H1 (cell line): ENCODE measurements around the gene SH3GL2. TPM values are rescaled to one million over a fixed set of nuclear protein-coding genes. Genes with fewer than 3 reads are reported as not detected.

Experiments
- ASH2L ChIP-seq: fragments of 200-600, 300-600 bp; sonication (generic); IDR thresholded peaks from one replicate; pipeline ENCODE4 v1.7.1; 2017; ENCODE audit warnings: low read length
- NRF1 ChIP-seq: IDR thresholded peaks from 2 replicates; pipeline ENCODE4 v1.6.1; 2011; ENCODE audit warnings: mild to moderate bottlenecking, low read depth, low read length, improper control_type of control experiment
- RBBP5 ChIP-seq: IDR thresholded peaks from 2 replicates; pipeline ENCODE4 v1.7.1; 2012; ENCODE audit warnings: low read depth, mild to moderate bottlenecking, inconsistent platforms, low read length, moderate library complexity, borderline replicate concordance
- SIRT6 ChIP-seq: IDR thresholded peaks from one replicate; pipeline ENCODE4 v1.7.1; 2012; ENCODE audit warnings: low read length, inconsistent platforms
- SUZ12 ChIP-seq: fragments of 200-600 bp; sonication (generic); IDR thresholded peaks from 2 replicates; pipeline ENCODE4 v1.6.1; 2012; ENCODE audit warnings: mild to moderate bottlenecking, inconsistent platforms, low read length, moderate library complexity, mixed read lengths
- polyA plus RNA-seq, 7 experiments: library from polyadenylated mRNA; depleted of rRNA in 3 of 7; stranded (reverse) in 5 of 7; unstranded in 2 of 7; fragments of >200 nt in 5 of 7; fragments of 200-250 nt in 2 of 7; gene quantifications; 1 replicate in 5 of 7; 2 replicates in 1 of 7; 4 replicates in 1 of 7; pipeline versions ENCODE4 v1.2.1 to v1.2.3, GENCODE V29; 2011 to 2013; ENCODE audit warnings: missing spikeins in 2 of 7, mixed read lengths in 2 of 7
- total RNA-seq: library from RNA; stranded (reverse); fragmentation: NEBNext Ultra II Directional; extraction: Animal tissue kit (Norgen Biotek cat#: 25700); gene quantifications from 2 replicates; pipeline ENCODE4 v1.2.1, GENCODE V29; 2021

The SH3GL2 gene
- total and polyA plus RNA-seq, 2 of the 8 experiments (the other 6 are each of a cell fraction or from before 2014, with no cell fraction given) = 4.7 to 5.3 TPM

DNA sequence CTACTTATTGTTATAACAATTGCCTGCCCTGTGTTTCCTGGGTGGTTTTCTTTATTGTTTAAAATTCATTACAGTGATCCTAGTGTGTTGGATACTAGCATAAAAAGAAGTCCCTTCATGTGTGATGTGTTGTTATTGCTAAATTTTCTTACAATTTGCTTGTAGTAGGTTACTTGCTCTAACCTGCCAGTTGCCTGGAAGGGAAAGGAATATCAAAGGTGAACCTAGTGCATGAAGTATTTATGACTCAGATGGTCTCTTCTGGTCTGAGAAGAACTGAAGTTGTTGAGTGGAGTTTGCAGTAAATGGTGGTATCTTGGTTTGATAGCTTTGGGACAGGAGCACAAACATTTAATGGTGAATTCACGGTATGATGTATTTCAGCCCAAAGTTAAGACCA lies 58.0 kb downstream of the SH3GL2 start (continued):
- TF ChIP-seq SUZ12 (no peak), RBBP5 (no peak), NRF1 (no peak), SIRT6 (no peak), ASH2L (no peak)
